GM23338 (cell line): Measurements from ENCODE around the gene EIF4A3.

Experiments used
- CTCF ChIP-seq, 2 experiments: fragments of 200-600 bp in 1 of 2; sonication (generic) in 1 of 2; conservative IDR thresholded peaks; 2 replicates each; pipeline versions ENCODE4 v1.5.1 to v1.6.1; 2016 to 2017; ENCODE audit warnings: antibody characterized with exemption in 2 of 2, low read depth in 2 of 2, mild to moderate bottlenecking in 2 of 2, moderate library complexity in 1 of 2
- EZH2 ChIP-seq: fragments of 200-600 bp; sonication (generic); IDR thresholded peaks from one replicate; pipeline ENCODE4 v1.8.0; 2017; ENCODE audit warnings: antibody characterized with exemption, mild to moderate bottlenecking, low read depth; ENCODE audit not compliant: unreplicated experiment
- NANOG ChIP-seq: IDR thresholded peaks from 2 replicates; pipeline ENCODE4 v1.6.1; 2016; ENCODE audit warnings: antibody characterized with exemption, borderline replicate concordance
- POLR2AphosphoS5 ChIP-seq: IDR thresholded peaks from 2 replicates; pipeline ENCODE4 v1.6.1; 2016; ENCODE audit warnings: antibody characterized with exemption, low read depth
- REST ChIP-seq: IDR thresholded peaks from one replicate; pipeline ENCODE4 v1.6.1; 2018; ENCODE audit warnings: antibody characterized with exemption; ENCODE audit not compliant: unreplicated experiment
- ZNF114 ChIP-seq: fragments of 250-450 bp; sonication (Bioruptor Pico); IDR thresholded peaks from 2 replicates; pipeline ENCODE4 v1.5.0; 2020; ENCODE audit warnings: mild to moderate bottlenecking, moderate library complexity
- ZNF462 ChIP-seq: fragments of 250-450 bp; sonication (Bioruptor Pico); IDR thresholded peaks from 2 replicates; pipeline ENCODE4 v1.5.0; 2020; ENCODE audit warnings: mild to moderate bottlenecking, moderate library complexity

DNA sequence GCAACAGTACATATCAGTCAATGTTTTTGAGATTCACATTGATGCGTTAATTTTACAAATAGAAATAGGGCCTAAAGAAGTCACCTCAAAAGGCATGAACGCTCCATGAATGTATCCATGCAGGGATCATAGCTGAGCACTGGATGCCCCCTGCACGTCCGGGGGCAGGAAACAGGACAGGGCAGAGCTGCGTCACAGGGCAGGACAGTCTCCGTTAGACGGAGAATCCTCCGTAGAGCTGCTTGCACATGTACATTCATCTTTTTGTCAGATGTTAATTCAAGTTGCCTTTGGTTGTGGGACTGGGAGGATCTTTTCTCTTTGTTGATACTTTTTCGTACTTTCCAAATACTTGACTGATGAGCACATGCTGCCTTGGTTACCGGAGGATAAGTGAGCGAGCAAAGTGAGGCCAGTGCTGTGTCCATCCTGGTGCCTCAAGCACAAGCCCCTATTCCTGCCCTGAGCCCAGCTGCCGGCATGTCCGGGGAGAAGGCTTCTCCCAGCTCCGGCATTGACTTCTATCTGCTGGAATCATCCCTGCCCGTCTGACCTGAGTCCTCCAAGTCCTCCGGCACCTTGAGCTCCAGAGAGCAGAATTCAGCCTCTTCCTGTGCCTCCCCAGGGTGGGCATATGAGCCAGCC is 30.5 kb downstream of the EIF4A3 start:
- TF ChIP-seq CTCF (conservative IDR thresholded peaks at IDR 0.05; ENCODE audit: low read depth in 2 of 2): no peak
- TF ChIP-seq REST: no peak
- no peak for TF ChIP-seq EZH2
- TF ChIP-seq ZNF462 (CRISPR knock-in tag): no peak
- TF ChIP-seq ZNF114 (CRISPR knock-in tag): no peak
- no peak for TF ChIP-seq NANOG
- no peak for TF ChIP-seq POLR2AphosphoS5
